GM10266 (cell line): ENCODE results near the gene HBD.

Experiments used
- DNase-seq: peaks from one replicate; pipeline ENCODE4 v3.0.0; 2012; ENCODE audit errors: extremely low spot score
- TF ChIP-seq, protein P1 (sequence below): IDR thresholded peaks from 2 replicates; pipeline ENCODE4 v1.5.1; 2012; ENCODE audit warnings: mild to moderate bottlenecking, low read depth; ENCODE audit not compliant: control insufficient read depth, insufficient read depth; ENCODE audit errors: missing control alignments

HBD gene

GRCh38 chr11:5277807-5278382 lies 43.6 kb upstream of the HBD start:
- TF ChIP-seq, protein P1, sequence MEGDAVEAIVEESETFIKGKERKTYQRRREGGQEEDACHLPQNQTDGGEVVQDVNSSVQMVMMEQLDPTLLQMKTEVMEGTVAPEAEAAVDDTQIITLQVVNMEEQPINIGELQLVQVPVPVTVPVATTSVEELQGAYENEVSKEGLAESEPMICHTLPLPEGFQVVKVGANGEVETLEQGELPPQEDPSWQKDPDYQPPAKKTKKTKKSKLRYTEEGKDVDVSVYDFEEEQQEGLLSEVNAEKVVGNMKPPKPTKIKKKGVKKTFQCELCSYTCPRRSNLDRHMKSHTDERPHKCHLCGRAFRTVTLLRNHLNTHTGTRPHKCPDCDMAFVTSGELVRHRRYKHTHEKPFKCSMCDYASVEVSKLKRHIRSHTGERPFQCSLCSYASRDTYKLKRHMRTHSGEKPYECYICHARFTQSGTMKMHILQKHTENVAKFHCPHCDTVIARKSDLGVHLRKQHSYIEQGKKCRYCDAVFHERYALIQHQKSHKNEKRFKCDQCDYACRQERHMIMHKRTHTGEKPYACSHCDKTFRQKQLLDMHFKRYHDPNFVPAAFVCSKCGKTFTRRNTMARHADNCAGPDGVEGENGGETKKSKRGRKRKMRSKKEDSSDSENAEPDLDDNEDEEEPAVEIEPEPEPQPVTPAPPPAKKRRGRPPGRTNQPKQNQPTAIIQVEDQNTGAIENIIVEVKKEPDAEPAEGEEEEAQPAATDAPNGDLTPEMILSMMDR = no peak
- no peak for DNase-seq

GRCh38 chr11:5276697-5277096 lies 42.4 kb upstream of the HBD start:
- TF ChIP-seq, protein P1 = no peak
- no peak for DNase-seq

- DNase-seq = no peak
- TF ChIP-seq, protein P1 = no peak
These were observed 41.3 kb upstream of the HBD start for GRCh38 chr11:5275369-5276110.

DNA sequence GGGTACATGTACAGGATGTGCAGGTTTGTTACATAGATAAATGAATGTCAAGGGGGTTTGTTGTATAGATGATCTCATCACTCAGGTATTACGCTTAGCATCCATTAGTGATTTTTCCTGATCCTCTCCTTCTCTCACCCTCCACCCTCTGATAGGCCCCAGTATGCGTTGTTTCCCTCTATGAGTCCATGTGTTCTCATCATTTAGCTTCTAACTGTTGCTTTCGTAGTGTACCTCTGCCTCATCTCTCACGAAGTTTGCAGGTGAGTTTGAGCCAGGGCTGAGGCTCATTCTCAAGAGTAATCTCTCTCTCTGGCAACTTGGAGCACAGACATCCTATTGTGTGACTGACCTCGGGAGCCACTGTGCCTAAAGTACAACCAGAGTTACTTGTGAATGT lies 40.1 kb upstream of the HBD start:
- DNase-seq = no peak
- TF ChIP-seq, protein P1 = no peak

GRCh38 chr11:5272395-5273017 lies 38.2 kb upstream of the HBD start:
- TF ChIP-seq, protein P1 = no peak

DNA sequence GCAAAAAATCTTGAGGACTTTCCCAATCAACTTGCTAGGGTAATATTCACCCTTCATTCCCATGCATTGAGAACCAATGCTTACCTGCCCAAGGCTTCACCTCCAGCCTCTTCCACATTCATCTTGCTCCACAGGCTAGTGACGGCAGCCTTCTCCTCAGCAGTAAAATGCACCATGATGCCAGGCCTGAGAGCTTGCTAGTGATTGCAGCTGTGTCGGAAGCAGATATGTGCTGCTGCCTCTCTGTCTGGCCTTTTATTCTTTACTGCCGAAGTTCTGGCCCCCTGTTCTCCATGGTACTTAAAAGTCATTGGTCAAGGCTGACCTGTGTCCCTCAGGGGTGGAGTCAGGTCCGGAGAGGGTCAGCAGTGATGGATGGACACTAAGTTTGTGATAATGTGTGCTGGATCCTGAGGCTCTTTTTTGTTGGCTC lies 35.4 kb upstream of the HBD start, which contains the start of gene HBE1:
TSS of gene HBE1 (minus strand) at position 231 of the 433 bp plus-strand sequence. CDS start at position 176, 55 bp downstream.
- DNase-seq = no peak
- TF ChIP-seq, protein P1 = no peak

More at GRCh38 chr11:5272395-5273017, 38.2 kb upstream of the HBD start:
- DNase-seq = no peak
